Measurements from ENCODE around the gene RIMS1. TPM values are rescaled to one million over a fixed set of nuclear protein-coding genes. Genes with fewer than 3 reads are reported as not detected.

RIMS1 gene
- total RNA-seq, 1 donor from 2014 or later: 2.2 TPM

DNA sequence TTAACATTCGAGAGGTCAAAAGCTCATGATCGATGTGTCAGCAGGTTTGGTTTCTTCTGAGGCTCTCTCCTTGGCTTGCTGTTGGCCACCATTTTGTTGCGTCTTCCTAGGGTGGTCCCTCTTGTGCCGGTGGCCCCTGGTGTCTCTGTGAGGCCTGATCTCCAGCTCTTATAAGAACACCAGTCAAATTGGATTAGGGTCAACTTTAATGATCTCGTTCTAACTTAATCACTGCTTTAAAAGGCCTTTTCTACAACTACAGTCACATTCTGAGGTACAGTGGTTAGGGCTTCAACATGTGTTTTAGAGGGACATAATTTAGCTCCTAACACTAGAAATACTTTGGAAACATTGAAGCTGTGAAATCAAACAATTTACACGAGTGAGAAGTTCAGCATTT is 494.7 kb downstream of the RIMS1 start:
- Histone ChIP-seq H3K4me2 (ENCODE audit: low read length) (no peak overlapping the region), H3K36me3 (ENCODE audit: insufficient read depth, low read length) (no peaks in the 10 kb centered on the region), H3K27ac (ENCODE audit: low read depth, low read length) (no peak overlapping the region), H4K20me1 (ENCODE audit: insufficient read depth, low read length) (no peaks in the 10 kb centered on the region), H3K4me3 (ENCODE audit: insufficient read depth, low read depth, low read length) (no peak overlapping the region), H3K9ac (ENCODE audit: low read length) (no peak overlapping the region), H3K27me3 (ENCODE audit: insufficient read depth, low read length) (no peaks in the 10 kb centered on the region), H3K4me1 (ENCODE audit: insufficient read depth, low read length) (no peaks in the 10 kb centered on the region), H3K79me2 (ENCODE audit: insufficient read depth, low read length) (no peaks in the 10 kb centered on the region), H2AFZ (ENCODE audit: low read depth, low read length) (no peak overlapping the region), H3K9me3 (ENCODE audit: insufficient read depth, low read depth, low read length) (no peaks in the 10 kb centered on the region)
- FAIRE-seq (no peak), DNase-seq (ENCODE audit: low read depth) (no peak)
- Mint-ChIP-seq H3K4me3 (ENCODE audit: unreplicated experiment) (no peak overlapping the region), H3K36me3 (ENCODE audit: low read depth, unreplicated experiment) (no peaks in the 10 kb centered on the region), H3K27me3 (ENCODE audit: low read depth, unreplicated experiment) (no peaks in the 10 kb centered on the region), H3K9me3 (ENCODE audit: unreplicated experiment) (no peaks in the 10 kb centered on the region), H3K27ac (ENCODE audit: unreplicated experiment) (no peak overlapping the region), H3K4me1 (ENCODE audit: low read depth, unreplicated experiment) (no peaks in the 10 kb centered on the region)
- TF ChIP-seq, protein P1, sequence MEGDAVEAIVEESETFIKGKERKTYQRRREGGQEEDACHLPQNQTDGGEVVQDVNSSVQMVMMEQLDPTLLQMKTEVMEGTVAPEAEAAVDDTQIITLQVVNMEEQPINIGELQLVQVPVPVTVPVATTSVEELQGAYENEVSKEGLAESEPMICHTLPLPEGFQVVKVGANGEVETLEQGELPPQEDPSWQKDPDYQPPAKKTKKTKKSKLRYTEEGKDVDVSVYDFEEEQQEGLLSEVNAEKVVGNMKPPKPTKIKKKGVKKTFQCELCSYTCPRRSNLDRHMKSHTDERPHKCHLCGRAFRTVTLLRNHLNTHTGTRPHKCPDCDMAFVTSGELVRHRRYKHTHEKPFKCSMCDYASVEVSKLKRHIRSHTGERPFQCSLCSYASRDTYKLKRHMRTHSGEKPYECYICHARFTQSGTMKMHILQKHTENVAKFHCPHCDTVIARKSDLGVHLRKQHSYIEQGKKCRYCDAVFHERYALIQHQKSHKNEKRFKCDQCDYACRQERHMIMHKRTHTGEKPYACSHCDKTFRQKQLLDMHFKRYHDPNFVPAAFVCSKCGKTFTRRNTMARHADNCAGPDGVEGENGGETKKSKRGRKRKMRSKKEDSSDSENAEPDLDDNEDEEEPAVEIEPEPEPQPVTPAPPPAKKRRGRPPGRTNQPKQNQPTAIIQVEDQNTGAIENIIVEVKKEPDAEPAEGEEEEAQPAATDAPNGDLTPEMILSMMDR (IDR thresholded peaks at IDR 0.05; ENCODE audit: insufficient read depth, low read depth, low read length): no peak
- TF ChIP-seq EZH2 (IDR thresholded peaks at IDR 0.05; ENCODE audit: insufficient read depth, low read length): no peak

DNA sequence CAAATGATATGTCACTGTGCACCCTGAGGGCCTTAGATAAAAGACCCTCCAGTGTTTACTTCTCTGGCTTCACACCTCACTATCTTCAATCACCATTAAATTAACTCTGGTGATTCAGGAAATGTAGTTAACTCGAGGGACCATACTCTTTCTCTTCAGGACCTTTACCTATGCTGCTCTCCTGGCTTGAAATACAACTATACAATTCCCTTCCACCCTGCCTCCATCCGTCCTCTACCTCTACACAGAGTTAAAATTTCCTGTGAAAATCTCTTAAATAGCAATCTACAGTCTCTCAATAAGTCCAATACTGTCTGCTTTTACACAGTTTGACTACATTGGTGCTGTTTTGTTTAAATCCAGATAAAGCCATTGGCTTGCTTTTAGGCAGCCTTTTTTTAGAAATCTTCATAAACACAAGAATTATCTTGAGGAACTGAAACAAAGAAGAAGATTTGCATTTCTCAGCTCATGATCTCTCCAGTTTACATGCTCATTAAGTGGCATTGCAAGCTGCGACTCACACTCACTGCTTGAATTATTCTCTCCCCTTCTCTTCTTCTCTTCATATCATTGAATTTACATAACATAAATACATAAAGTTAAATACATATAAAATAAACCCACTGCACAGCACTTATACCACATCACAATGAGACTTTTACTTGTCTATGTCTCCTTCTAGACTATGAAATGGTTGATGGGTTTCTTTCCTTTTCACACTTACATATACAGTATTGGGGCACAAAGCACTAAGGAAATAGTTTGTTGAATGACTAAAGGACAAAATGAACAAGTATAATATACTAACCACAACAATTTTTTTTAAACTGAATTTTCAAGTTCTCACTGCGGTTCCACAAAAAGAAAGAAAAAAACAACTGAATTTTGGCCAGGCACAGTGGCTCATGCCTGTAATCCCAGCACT is 496.5 kb downstream of the RIMS1 start:
- Histone ChIP-seq H3K4me1 (ENCODE audit: insufficient read depth, low read length) (no peaks in the 10 kb centered on the region), H3K4me3 (ENCODE audit: insufficient read depth, low read depth, low read length) (no peak overlapping the region), H3K4me2 (ENCODE audit: low read length) (no peak overlapping the region), H3K27ac (ENCODE audit: low read depth, low read length) (no peak overlapping the region), H3K9ac (ENCODE audit: low read length) (no peak overlapping the region), H3K27me3 (ENCODE audit: insufficient read depth, low read length) (no peaks in the 10 kb centered on the region), H4K20me1 (ENCODE audit: insufficient read depth, low read length) (no peaks in the 10 kb centered on the region), H3K36me3 (ENCODE audit: insufficient read depth, low read length) (no peaks in the 10 kb centered on the region), H3K79me2 (ENCODE audit: insufficient read depth, low read length) (no peaks in the 10 kb centered on the region), H3K9me3 (ENCODE audit: insufficient read depth, low read depth, low read length) (no peaks in the 10 kb centered on the region), H2AFZ (ENCODE audit: low read depth, low read length) (no peak overlapping the region)
- Mint-ChIP-seq H3K9me3 (ENCODE audit: unreplicated experiment) (no peaks in the 10 kb centered on the region), H3K27ac (ENCODE audit: unreplicated experiment) (no peak overlapping the region), H3K4me1 (ENCODE audit: low read depth, unreplicated experiment) (no peaks in the 10 kb centered on the region), H3K27me3 (ENCODE audit: low read depth, unreplicated experiment) (no peaks in the 10 kb centered on the region), H3K4me3 (ENCODE audit: unreplicated experiment) (no peak overlapping the region), H3K36me3 (ENCODE audit: low read depth, unreplicated experiment) (no peaks in the 10 kb centered on the region)
- DNase-seq (ENCODE audit: low read depth) (no peak), FAIRE-seq (no peak)
- no peak for TF ChIP-seq EZH2 (IDR thresholded peaks at IDR 0.05; ENCODE audit: insufficient read depth, low read length)

DNA sequence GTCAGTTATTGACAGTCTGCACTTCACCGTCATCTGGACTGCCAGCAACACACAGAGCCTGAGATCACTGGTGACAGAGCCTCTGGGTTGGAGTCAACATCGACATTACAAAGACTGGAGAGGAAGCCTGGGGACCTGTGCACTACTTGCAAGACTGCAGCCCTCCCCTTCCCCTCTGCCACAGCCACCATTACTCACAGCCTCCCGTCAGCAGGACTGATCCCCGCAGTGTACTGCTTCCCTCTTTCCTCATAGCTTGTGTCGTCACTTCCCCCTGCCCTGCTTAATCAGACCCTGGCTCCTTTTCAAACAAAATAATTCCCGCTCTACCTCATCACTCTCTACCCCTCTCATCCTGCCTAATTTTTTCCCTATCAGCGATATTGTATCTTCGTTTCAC is 500.0 kb downstream of the RIMS1 start:
- DNase-seq (ENCODE audit: low read depth) (peak; percentile 30), FAIRE-seq (no peak)
- no peaks in the 10 kb centered on the region for H3K27me3 Mint-ChIP-seq (ENCODE audit: low read depth, unreplicated experiment)
- no peak overlapping the region for H3K4me3 Mint-ChIP-seq (ENCODE audit: unreplicated experiment)
- no peaks in the 10 kb centered on the region for H3K79me2 ChIP-seq (ENCODE audit: insufficient read depth, low read length)
- H3K27me3 ChIP-seq (ENCODE audit: insufficient read depth, low read length): no peaks in the 10 kb centered on the region
- no peak overlapping the region for H3K27ac Mint-ChIP-seq (ENCODE audit: unreplicated experiment)
- H3K36me3 Mint-ChIP-seq (ENCODE audit: low read depth, unreplicated experiment): no peaks in the 10 kb centered on the region
- H3K9ac ChIP-seq (ENCODE audit: low read length): no peak overlapping the region
- H3K27ac ChIP-seq (ENCODE audit: low read depth, low read length): no peak overlapping the region
- no peaks in the 10 kb centered on the region for H3K4me1 Mint-ChIP-seq (ENCODE audit: low read depth, unreplicated experiment)
- peak overlapping the region; percentile 40 for H3K4me2 ChIP-seq (ENCODE audit: low read length)
- H3K36me3 ChIP-seq (ENCODE audit: insufficient read depth, low read length): no peaks in the 10 kb centered on the region
- H4K20me1 ChIP-seq (ENCODE audit: insufficient read depth, low read length): no peaks in the 10 kb centered on the region
- H3K4me1 ChIP-seq (ENCODE audit: insufficient read depth, low read length): no peaks in the 10 kb centered on the region
- H3K4me3 ChIP-seq (ENCODE audit: insufficient read depth, low read depth, low read length): no peak overlapping the region
- no peaks in the 10 kb centered on the region for H3K9me3 ChIP-seq (ENCODE audit: insufficient read depth, low read depth, low read length)
- peak overlapping the region; percentile 53 for H2AFZ ChIP-seq (ENCODE audit: low read depth, low read length)
- H3K9me3 Mint-ChIP-seq (ENCODE audit: unreplicated experiment): no peaks in the 10 kb centered on the region
- TF ChIP-seq, protein P1 (IDR thresholded peaks at IDR 0.05; ENCODE audit: insufficient read depth, low read depth, low read length): no peak
- no peak for TF ChIP-seq EZH2 (IDR thresholded peaks at IDR 0.05; ENCODE audit: insufficient read depth, low read length)

All from astrocyte (in vitro differentiated cells and primary cell).